ENCODE measurements around the gene RBMY1B.
"Not testable (repeated sequence)": the region's sequence is repeated elsewhere in the genome, so short reads cannot be mapped to it uniquely, and the experiment has no call there.

Gene RBMY1B

GRCh38 chrY:21559316-21559984, 48.3 kb downstream of the RBMY1B start:
- H3K4me2 ChIP-seq (ENCODE audit: low read length); H3K18ac ChIP-seq (ENCODE audit: low read length); H3K4ac ChIP-seq (ENCODE audit: low read depth, low read length); H3K79me1 ChIP-seq (ENCODE audit: low read length); H4K8ac ChIP-seq (ENCODE audit: low read depth, low read length); H3K9ac ChIP-seq (ENCODE audit: low read length); H4K91ac ChIP-seq (ENCODE audit: low read depth, low read length); DNase-seq; H3K14ac ChIP-seq (ENCODE audit: low read length); H2AK5ac ChIP-seq (ENCODE audit: low read length); H3K36me3 ChIP-seq (ENCODE audit: control insufficient read depth in 1 of 2, insufficient read depth in 2 of 2, low read length in 2 of 2); H3K27ac ChIP-seq (ENCODE audit: low read depth, low read length); H3K4me1 ChIP-seq (ENCODE audit: control insufficient read depth in 1 of 2, insufficient read depth in 2 of 2, low read length in 2 of 2); H3K79me2 ChIP-seq (ENCODE audit: control insufficient read depth, insufficient read depth, low read length, poor library complexity); H2BK5ac ChIP-seq (ENCODE audit: low read depth, low read length, poor library complexity); H3K9me3 ChIP-seq (ENCODE audit: insufficient read depth, low read depth, low read length); H4K12ac ChIP-seq (ENCODE audit: low read depth, low read length); H3K27me3 ChIP-seq (ENCODE audit: insufficient read depth, low read length); H2AFZ ChIP-seq (ENCODE audit: insufficient read depth, low read length, poor library complexity); H3K23ac ChIP-seq (ENCODE audit: low read length); H2BK12ac ChIP-seq (ENCODE audit: low read length); H3K4me3 ChIP-seq (ENCODE audit: low read depth, low read length); H2BK120ac ChIP-seq (ENCODE audit: insufficient read depth, low read length, poor library complexity): not testable (repeated sequence)
- no CpG with 5 or more reads among the region's 5 CpGs for WGBS (ENCODE audit: extremely low coverage, insufficient coverage, insufficient read length)
